ENCODE results near the gene TMEM150A. TPM values are rescaled to one million over a fixed set of nuclear protein-coding genes. Genes with fewer than 3 reads are reported as not detected.
A peak's percentile ranks its signal among the peaks of the same experiment; 100 is the strongest.

The TMEM150A gene, protein sequence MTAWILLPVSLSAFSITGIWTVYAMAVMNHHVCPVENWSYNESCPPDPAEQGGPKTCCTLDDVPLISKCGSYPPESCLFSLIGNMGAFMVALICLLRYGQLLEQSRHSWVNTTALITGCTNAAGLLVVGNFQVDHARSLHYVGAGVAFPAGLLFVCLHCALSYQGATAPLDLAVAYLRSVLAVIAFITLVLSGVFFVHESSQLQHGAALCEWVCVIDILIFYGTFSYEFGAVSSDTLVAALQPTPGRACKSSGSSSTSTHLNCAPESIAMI
- total RNA-seq (2022) (24.0 and 25.3 TPM in 2 replicates), Bru-seq, nascent RNA (percentile 58 among the genes with signal in this experiment), BruChase-seq, experiment 1, labeled RNA remaining after a 2-hour chase (percentile 61 among the genes with signal in this experiment), BruChase-seq, experiment 2, labeled RNA remaining after a 6-hour chase (percentile 67 among the genes with signal in this experiment)
- long read RNA-seq, transcript TMEM150A-202 (8 exons, 1,518 nt), result major isoform, 15 of 62 reads
- long read RNA-seq, transcript TMEM150A-201 (7 exons, 1,484 nt), result minor isoform, 11 of 62 reads
- long read RNA-seq, transcript TMEM150A-209 (7 exons, 1,810 nt), result minor isoform, 6 of 62 reads
- long read RNA-seq, partial matches to known transcripts, result 4 of 62 reads
- long read RNA-seq, other reads (novel, unspliced or antisense), result 23 of 62 reads

- Histone ChIP-seq H3K4me3 (ENCODE audit: low read depth, low read length) (peak within 1 kb of the TSS; percentile 83), H3K9me3 (no peaks in the 10 kb centered on the region), H3K36me3 (ENCODE audit: control insufficient read depth, insufficient read depth, low read length) (peaks cover 6% of the 10 kb centered on the region), H3K4me1 (peaks cover 12% of the 10 kb centered on the region; the same call in 1 of the 2 replicates), H3K27me3 (replicated peaks; ENCODE audit: control insufficient read depth, insufficient read depth, low read length) (no peaks in the 10 kb centered on the region)
- no peaks in the 10 kb centered on the region for H3K27me3 Mint-ChIP-seq (ENCODE audit: insufficient read depth, unreplicated experiment)
- BruUV-seq (replicated peaks), result TSS peak; percentile 27
- ChIA-PET POLR2A (interaction anchor here (0.6 to 1.6 kb wide), 10 partner anchors 8 to 71 kb away, joined by 3 to 19 read pairs (median 4); partner anchors contain the start of genes C2orf68, MAT2A and RNF181), CTCF (interaction anchor here (0.6 to 2.0 kb wide), 7 partner anchors 9 to 416 kb away, joined by 3 to 10 read pairs (median 4); partner anchors contain the start of genes C2orf68 and MAT2A)
- H3K4me3 Mint-ChIP-seq (ENCODE audit: unreplicated experiment), result peak within 1 kb of the TSS; percentile 87
- H3K9me3 Mint-ChIP-seq (ENCODE audit: unreplicated experiment), result no peaks in the 10 kb centered on the region
- TF ChIP-seq CTCF (IDR thresholded peaks at IDR 0.05; ENCODE audit: insufficient read depth in 1 of 2, low read depth in 1 of 2, low read length in 1 of 2, severe bottlenecking in 1 of 2, unreplicated experiment in 1 of 2), result peak; percentile 47 to 55
- intact Hi-C loops (cut with micrococcal nuclease; ENCODE audit: unreplicated experiment), result loop anchor here (1.0 kb wide), 4 partner anchors 10 to 181 kb away; partner anchors contain the start of genes C2orf68 and GGCX
- H3K4me1 Mint-ChIP-seq (ENCODE audit: low read depth, unreplicated experiment), result peaks cover 13% of the 10 kb centered on the region
- peak within 1 kb of the TSS; percentile 81 for H3K27ac Mint-ChIP-seq (ENCODE audit: unreplicated experiment)
- H3K36me3 Mint-ChIP-seq (ENCODE audit: insufficient read depth, unreplicated experiment), result peaks cover 39% of the 10 kb centered on the region
- peak; percentile 92 to 96 for DNase-seq
Measured at GRCh38 chr2:85602476-85603234, at the start of gene TMEM150A. Gene TMEM150A (minus strand): TSS chr2:85602698. CDS start chr2:85601948, 750 bp downstream.

GRCh38 chr2:85652056-85652455 is 49.6 kb upstream of the TMEM150A start:
- Mint-ChIP-seq H3K27ac (ENCODE audit: unreplicated experiment) (no peak overlapping the region), H3K9me3 (ENCODE audit: unreplicated experiment) (no peaks in the 10 kb centered on the region), H3K27me3 (ENCODE audit: insufficient read depth, unreplicated experiment) (no peaks in the 10 kb centered on the region), H3K36me3 (ENCODE audit: insufficient read depth, unreplicated experiment) (peaks cover 73% of the 10 kb centered on the region), H3K4me1 (ENCODE audit: low read depth, unreplicated experiment) (peaks cover 12% of the 10 kb centered on the region), H3K4me3 (ENCODE audit: unreplicated experiment) (no peak overlapping the region)
- Histone ChIP-seq H3K4me1 (0 out of 2 replicates have a peak, but pooled peaks cover 5% of the 10 kb centered on the region), H3K9me3 (no peaks in the 10 kb centered on the region), H3K36me3 (ENCODE audit: control insufficient read depth, insufficient read depth, low read length) (peaks cover 4% of the 10 kb centered on the region; the same call in 1 of the 2 replicates), H3K27me3 (replicated peaks; ENCODE audit: control insufficient read depth, insufficient read depth, low read length) (no peaks in the 10 kb centered on the region), H3K4me3 (ENCODE audit: low read depth, low read length) (no peak overlapping the region)
- ChIA-PET POLR2A (no interaction called here), CTCF (interaction anchor here (3.6 kb wide), 1 partner anchor 15 kb away, joined by 12 read pairs; no protein-coding TSS in a partner anchor)
- no peak for DNase-seq
- BruUV-seq (replicated peaks), result no TSS peak
- intact Hi-C loops (cut with micrococcal nuclease; ENCODE audit: unreplicated experiment), result no loop called here
- no peak for TF ChIP-seq CTCF (IDR thresholded peaks at IDR 0.05; ENCODE audit: insufficient read depth in 1 of 2, low read depth in 1 of 2, low read length in 1 of 2, severe bottlenecking in 1 of 2, unreplicated experiment in 1 of 2)
